Measurements from ENCODE around the gene SORL1-AS1.

Gene SORL1-AS1

GRCh38 chr11:121474680-121475079, 21.9 kb upstream of the SORL1-AS1 start:
- DNase-seq (ENCODE audit: low read depth): no peak

GRCh38 chr11:121473064-121473777, 20.5 kb upstream of the SORL1-AS1 start:
- DNase-seq (ENCODE audit: low read depth): no peak

GRCh38 chr11:121472312-121472711, 19.5 kb upstream of the SORL1-AS1 start:
- DNase-seq (ENCODE audit: low read depth): no peak

- DNase-seq (ENCODE audit: low read depth): no peak
Measured at GRCh38 chr11:121471167-121471566, 18.4 kb upstream of the SORL1-AS1 start.

GRCh38 chr11:121469910-121470309, 17.1 kb upstream of the SORL1-AS1 start:
- no peak for DNase-seq (ENCODE audit: low read depth)

- no peak for DNase-seq (ENCODE audit: low read depth)
Measured at GRCh38 chr11:121467965-121468364, 15.2 kb upstream of the SORL1-AS1 start.

- no peak for DNase-seq (ENCODE audit: low read depth)
Measured at GRCh38 chr11:121467471-121467870, 14.7 kb upstream of the SORL1-AS1 start.

- peak; percentile 83 for DNase-seq (ENCODE audit: low read depth)
Measured at GRCh38 chr11:121466063-121466794, 13.5 kb upstream of the SORL1-AS1 start.

- DNase-seq (ENCODE audit: low read depth): no peak
Measured at GRCh38 chr11:121465709-121466062, 12.9 kb upstream of the SORL1-AS1 start.

GRCh38 chr11:121464352-121464946, 11.7 kb upstream of the SORL1-AS1 start:
- DNase-seq (ENCODE audit: low read depth): peak; percentile 79

GRCh38 chr11:121463689-121464335, 11.0 kb upstream of the SORL1-AS1 start:
- no peak for DNase-seq (ENCODE audit: low read depth)

- no peak for DNase-seq (ENCODE audit: low read depth)
Measured at GRCh38 chr11:121461843-121462242, 9.1 kb upstream of the SORL1-AS1 start.

- no peak for DNase-seq (ENCODE audit: low read depth)
Measured at GRCh38 chr11:121460941-121461514, 8.3 kb upstream of the SORL1-AS1 start.

GRCh38 chr11:121459413-121460017, 6.7 kb upstream of the SORL1-AS1 start:
- DNase-seq (ENCODE audit: low read depth): no peak

- no peak for DNase-seq (ENCODE audit: low read depth)
Measured at GRCh38 chr11:121458551-121458950, 5.8 kb upstream of the SORL1-AS1 start.

- DNase-seq (ENCODE audit: low read depth): no peak
Measured at GRCh38 chr11:121456816-121457431, 4.2 kb upstream of the SORL1-AS1 start.

GRCh38 chr11:121456151-121456550, 3.4 kb upstream of the SORL1-AS1 start:
- DNase-seq (ENCODE audit: low read depth): no peak

- no peak for DNase-seq (ENCODE audit: low read depth)
Measured at GRCh38 chr11:121455115-121455514, 2.3 kb upstream of the SORL1-AS1 start.

- no peak for DNase-seq (ENCODE audit: low read depth)
Measured at GRCh38 chr11:121453589-121454299, 977 bp upstream of the SORL1-AS1 start.

GRCh38 chr11:121451986-121452608, 670 bp downstream of the SORL1-AS1 start, which contains the start of gene SORL1:
SORL1 (plus strand) TSS chr11:121452314; CDS start chr11:121452332, 18 bp downstream.
- DNase-seq (ENCODE audit: low read depth): no peak

Data from non-pigmented ciliary epithelial cell (primary cell).